T-cell (primary cell): Measurements from ENCODE around the gene EML6. TPM values are rescaled to one million over a fixed set of nuclear protein-coding genes. Genes with fewer than 3 reads are reported as not detected.
"Not testable (repeated sequence)": the region's sequence is repeated elsewhere in the genome, so short reads cannot be mapped to it uniquely, and the experiment has no call there.

Experiments used
- ATAC-seq, 4 experiments: fragments of 200-7000 bp in 3 of 4; fragments of 150-1000 bp in 1 of 4; cut with Tn5 transposase; replicated peaks in 1 of 4; 1 replicate in 3 of 4; 2 replicates in 1 of 4; pipeline ENCODE4 v1.10.0; 2021; ENCODE audit warnings: moderate library complexity in 3 of 4, mild to moderate bottlenecking in 2 of 4, moderate number of reproducible peaks in 1 of 4
- CTCF ChIA-PET, 2 donors: fragments of 300-600 bp; sonication (Branson Sonifier 250); formaldehyde crosslinking; loops; one replicate each; lab custom pipeline; 2022; ENCODE audit warnings: antibody characterized with exemption in 2 of 2; lab: Charles Lee
- POLR2A ChIA-PET, 2 donors: fragments of 300-600 bp; sonication (Branson Sonifier 250); formaldehyde crosslinking; loops; one replicate each; lab custom pipeline; 2022; ENCODE audit warnings: antibody characterized with exemption in 2 of 2; lab: Charles Lee
- DNase-seq, 35 experiments: peaks; one replicate each; pipeline versions ENCODE4 v3.0.0 to v3.0.0-alpha.2; 2013 to 2023
- H3K27ac ChIP-seq: one replicate; pipeline ENCODE4 v1.5.1; 2013; ENCODE audit warnings: low read length
- H3K27me3 ChIP-seq, 2 experiments: replicated peaks in 1 of 2; 1 replicate in 1 of 2; 2 replicates in 1 of 2; pipeline versions ENCODE4 v1.6.1 to v1.7.0; 2013; ENCODE audit warnings: low read length in 1 of 2, mixed read lengths in 1 of 2; ENCODE audit not compliant: control insufficient read depth in 2 of 2, insufficient read depth in 2 of 2; ENCODE audit errors: extremely low read depth in 1 of 2
- H3K36me3 ChIP-seq, 2 donors: 1 replicate in 1 of 2; 2 replicates in 1 of 2; pipeline versions ENCODE4 v1.6.1 to v1.7.0; 2013; ENCODE audit warnings: low read length in 1 of 2; ENCODE audit not compliant: control insufficient read depth in 2 of 2, insufficient read depth in 1 of 2; ENCODE audit errors: extremely low read depth in 1 of 2
- H3K4me1 ChIP-seq, 2 experiments: 1 replicate in 1 of 2; 2 replicates in 1 of 2; pipeline versions ENCODE4 v1.6.1 to v1.7.0; 2013; ENCODE audit warnings: low read length in 2 of 2, mixed read lengths in 1 of 2; ENCODE audit not compliant: insufficient read depth in 2 of 2, control insufficient read depth in 1 of 2; ENCODE audit errors: extremely low read depth in 1 of 2
- H3K4me3 ChIP-seq, 2 donors: 1 replicate in 1 of 2; 2 replicates in 1 of 2; pipeline versions ENCODE4 v1.5.1 to v1.7.0; 2013; ENCODE audit warnings: mild to moderate bottlenecking in 2 of 2, low read length in 1 of 2, moderate library complexity in 1 of 2; ENCODE audit not compliant: control insufficient read depth in 1 of 2; ENCODE audit errors: extremely low read depth in 1 of 2
- H3K9me3 ChIP-seq: 2 replicates; pipeline ENCODE4 v1.7.0; 2013
- H3K27ac Mint-ChIP-seq, 2 donors: one replicate each; pipeline ENCODE4 v1.8.0; 2020 to 2021; ENCODE audit warnings: mild to moderate bottlenecking in 2 of 2, mixed read lengths in 2 of 2
- H3K27me3 Mint-ChIP-seq, 2 donors: one replicate each; pipeline ENCODE4 v1.8.0; 2021 to 2022; ENCODE audit warnings: mixed read lengths in 2 of 2
- H3K36me3 Mint-ChIP-seq: one replicate; pipeline ENCODE4 v1.8.0; 2021; ENCODE audit warnings: mixed read lengths
- H3K4me1 Mint-ChIP-seq, 3 donors: one replicate each; pipeline ENCODE4 v1.8.0; 2020 to 2022; ENCODE audit warnings: mixed read lengths in 3 of 3, mild to moderate bottlenecking in 1 of 3
- H3K4me3 Mint-ChIP-seq, 3 donors: one replicate each; pipeline ENCODE4 v1.8.0; 2020 to 2022; ENCODE audit warnings: mild to moderate bottlenecking in 3 of 3, mixed read lengths in 3 of 3, moderate library complexity in 3 of 3
- H3K9me3 Mint-ChIP-seq, 3 donors: one replicate each; pipeline ENCODE4 v1.8.0; 2020 to 2022; ENCODE audit warnings: mixed read lengths in 3 of 3
- WGBS: methylation state at CpG from one replicate; pipeline ENCODE4 v1.1.5; 2013; ENCODE audit warnings: missing lambda C conversion rate; ENCODE audit not compliant: insufficient coverage; 5-methylcytosine and 5-hydroxymethylcytosine counted together
- total RNA-seq, 35 experiments: library from RNA in 6 of 35; stranded (reverse) in 6 of 35; fragments of 120-200 nt in 1 of 35; gene quantifications; one replicate each; pipeline versions ENCODE4 v1.2.1 to v1.2.4 and lab custom pipeline; 2013 to 2026

The EML6 gene
- total RNA-seq, 5 donors from 2014 or later (not counting 1 experiment from before 2014, with no cell fraction given): 1.3 to 2.6 (median 1.8) TPM

GRCh38 chr2:54839461-54840255 lies 116.2 kb downstream of the EML6 start:
- Mint-ChIP-seq H3K36me3 (no peaks in the 10 kb centered on the region), H3K27ac (no peak overlapping the region), H3K9me3 (no peaks in the 10 kb centered on the region), H3K27me3 (no peaks in the 10 kb centered on the region), H3K4me1 (no peaks in the 10 kb centered on the region), H3K4me3 (no peak overlapping the region)
- 93% methylated on average over 2 of the region's 6 CpGs for WGBS
- Histone ChIP-seq H3K27me3 (no peaks in the 10 kb centered on the region), H3K4me1 (no peaks in the 10 kb centered on the region), H3K9me3 (no peaks in the 10 kb centered on the region), H3K4me3 (no peak overlapping the region), H3K27ac (no peak overlapping the region), H3K36me3 (no peaks in the 10 kb centered on the region)
- ATAC-seq: no peak
- ChIA-PET CTCF (interaction anchor here (0.8 to 2.1 kb wide), 14 partner anchors 11 to 733 kb away, joined by 3 to 20 read pairs (median 4); no protein-coding TSS in a partner anchor), POLR2A (no interaction called here)
- no peak for DNase-seq

GRCh38 chr2:54840559-54841468 lies 117.4 kb downstream of the EML6 start:
- Histone ChIP-seq H3K4me1 (no peaks in the 10 kb centered on the region), H3K4me3 (no peak overlapping the region), H3K27ac (no peak overlapping the region), H3K27me3 (no peaks in the 10 kb centered on the region), H3K9me3 (no peaks in the 10 kb centered on the region), H3K36me3 (no peaks in the 10 kb centered on the region)
- WGBS: no CpG with 5 or more reads among the region's 7 CpGs
- Mint-ChIP-seq H3K36me3 (no peaks in the 10 kb centered on the region), H3K27me3 (no peaks in the 10 kb centered on the region), H3K4me1 (no peaks in the 10 kb centered on the region), H3K9me3 (no peaks in the 10 kb centered on the region), H3K27ac (no peak overlapping the region), H3K4me3 (no peak overlapping the region)
- CTCF ChIA-PET: interaction anchor here (0.6 to 0.7 kb wide), 2 partner anchors 172 to 734 kb away, joined by 4 read pairs; no protein-coding TSS in a partner anchor
- no peak for ATAC-seq
- POLR2A ChIA-PET: no interaction called here
- no peak for DNase-seq

- H3K4me1 ChIP-seq, H3K9me3 Mint-ChIP-seq, H3K27me3 ChIP-seq, H3K4me3 ChIP-seq, H3K36me3 Mint-ChIP-seq, H3K27me3 Mint-ChIP-seq, H3K36me3 ChIP-seq, H3K4me3 Mint-ChIP-seq, H3K27ac ChIP-seq, POLR2A ChIA-PET, H3K9me3 ChIP-seq, DNase-seq, H3K4me1 Mint-ChIP-seq, ATAC-seq, H3K27ac Mint-ChIP-seq: not testable (repeated sequence)
- WGBS: 98% methylated on average over 7 of the region's 10 CpGs
- CTCF ChIA-PET: interaction anchor here (0.6 to 0.7 kb wide), 4 partner anchors 12 to 735 kb away, joined by 3 to 12 read pairs (median 4); no protein-coding TSS in a partner anchor
These were observed 118.0 kb downstream of the EML6 start for GRCh38 chr2:54841500-54841899.

GRCh38 chr2:54845094-54845493 lies 121.6 kb downstream of the EML6 start:
- H3K9me3 Mint-ChIP-seq: no peaks in the 10 kb centered on the region
- no peak overlapping the region for H3K4me3 ChIP-seq
- no peaks in the 10 kb centered on the region for H3K4me1 Mint-ChIP-seq
- 49% methylated on average over 2 of the region's 5 CpGs for WGBS
- H3K27me3 ChIP-seq: no peaks in the 10 kb centered on the region
- H3K36me3 Mint-ChIP-seq: no peaks in the 10 kb centered on the region
- no peaks in the 10 kb centered on the region for H3K9me3 ChIP-seq
- H3K4me3 Mint-ChIP-seq: no peak overlapping the region
- ChIA-PET CTCF (interaction anchor here (1.0 to 1.3 kb wide), 3 partner anchors 13 to 738 kb away, joined by 3 read pairs; no protein-coding TSS in a partner anchor), POLR2A (interaction anchor here in 1 of 2 donors (0.6 kb wide), 1 partner anchor 213 kb away, joined by 7 read pairs; no protein-coding TSS in a partner anchor)
- H3K36me3 ChIP-seq: no peaks in the 10 kb centered on the region
- H3K27ac ChIP-seq: no peak overlapping the region
- H3K27ac Mint-ChIP-seq: no peak overlapping the region
- ATAC-seq (no peak), DNase-seq (no peak)
- no peaks in the 10 kb centered on the region for H3K27me3 Mint-ChIP-seq
- H3K4me1 ChIP-seq: no peaks in the 10 kb centered on the region

GRCh38 chr2:54845514-54845913 lies 122.1 kb downstream of the EML6 start:
- H3K4me3 Mint-ChIP-seq: no peak overlapping the region
- H3K27ac ChIP-seq: no peak overlapping the region
- no peaks in the 10 kb centered on the region for H3K27me3 Mint-ChIP-seq
- 100% methylated on average over 1 of the region's 2 CpGs for WGBS
- no peak overlapping the region for H3K27ac Mint-ChIP-seq
- no peaks in the 10 kb centered on the region for H3K36me3 Mint-ChIP-seq
- H3K36me3 ChIP-seq: no peaks in the 10 kb centered on the region
- H3K9me3 Mint-ChIP-seq: no peaks in the 10 kb centered on the region
- DNase-seq: no peak
- no peak overlapping the region for H3K4me3 ChIP-seq
- H3K27me3 ChIP-seq: no peaks in the 10 kb centered on the region
- ATAC-seq: no peak
- H3K4me1 Mint-ChIP-seq: no peaks in the 10 kb centered on the region
- H3K9me3 ChIP-seq: no peaks in the 10 kb centered on the region
- no peaks in the 10 kb centered on the region for H3K4me1 ChIP-seq
- ChIA-PET CTCF (interaction anchor here in 1 of 2 donors (1.0 to 1.2 kb wide), 2 partner anchors 70 to 739 kb away, joined by 3 read pairs; no protein-coding TSS in a partner anchor), POLR2A (interaction anchor here in 1 of 2 donors (0.5 to 0.6 kb wide), 2 partner anchors 213 to 293 kb away, joined by 5 to 7 read pairs; no protein-coding TSS in a partner anchor)
